GM13977 (cell line): Measurements from ENCODE around the gene HCRTR1.

Experiments used
- DNase-seq: peaks from one replicate; pipeline ENCODE4 v3.0.0; 2012; ENCODE audit warnings: low spot score
- CTCF ChIP-seq: IDR thresholded peaks from 2 replicates; pipeline ENCODE4 v1.5.1; 2012; ENCODE audit warnings: mild to moderate bottlenecking, control low read depth; ENCODE audit not compliant: insufficient read depth; ENCODE audit errors: extremely low read depth, missing control alignments
- in situ Hi-C: fragments of 300-500 bp; cut with MboI; formaldehyde crosslinking; loops from one replicate; pipeline ENCODE4 v1.12.0; 2022; ENCODE audit warnings: low sequenced_read_pairs, low pct_unique_long_range_greater_than_20kb, mixed read lengths, inconsistent platforms; ENCODE audit not compliant: unreplicated experiment

Gene HCRTR1

DNA sequence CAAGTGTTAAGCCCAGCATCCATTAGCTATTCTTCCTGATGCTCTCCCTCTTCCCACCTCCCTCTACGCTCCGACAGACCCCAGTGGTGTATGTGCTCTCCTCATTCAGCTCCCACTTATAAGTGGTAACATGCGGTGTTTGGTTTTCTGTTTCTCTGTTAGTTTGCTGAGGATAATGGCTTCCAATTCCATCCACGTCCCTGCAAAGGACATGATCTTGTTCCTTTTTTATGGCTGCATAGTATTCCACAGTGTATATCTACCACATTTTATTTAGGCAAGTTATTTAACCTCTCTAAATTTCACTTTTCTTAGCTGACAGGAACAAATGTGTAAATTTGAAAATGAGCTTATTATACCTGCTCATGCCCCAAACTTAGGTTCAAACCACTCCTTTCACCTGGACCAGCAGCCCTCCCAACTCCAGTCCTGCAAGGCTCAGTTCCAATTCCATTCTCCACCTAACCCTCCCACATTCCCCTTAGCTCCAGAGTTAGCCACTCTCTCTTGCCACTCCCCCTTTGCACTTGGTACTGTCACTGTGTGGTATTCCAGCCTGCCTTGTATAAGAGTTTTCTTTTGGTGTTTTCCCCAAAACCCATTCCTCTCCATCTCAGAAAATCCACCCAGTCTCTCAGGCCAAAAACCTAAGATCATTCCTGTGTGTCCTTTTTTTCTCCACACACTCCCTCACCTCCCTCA lies 28.9 kb downstream of the HCRTR1 start:
- in situ Hi-C loops = no loop called here
- no peak for TF ChIP-seq CTCF
- DNase-seq = no peak

DNA sequence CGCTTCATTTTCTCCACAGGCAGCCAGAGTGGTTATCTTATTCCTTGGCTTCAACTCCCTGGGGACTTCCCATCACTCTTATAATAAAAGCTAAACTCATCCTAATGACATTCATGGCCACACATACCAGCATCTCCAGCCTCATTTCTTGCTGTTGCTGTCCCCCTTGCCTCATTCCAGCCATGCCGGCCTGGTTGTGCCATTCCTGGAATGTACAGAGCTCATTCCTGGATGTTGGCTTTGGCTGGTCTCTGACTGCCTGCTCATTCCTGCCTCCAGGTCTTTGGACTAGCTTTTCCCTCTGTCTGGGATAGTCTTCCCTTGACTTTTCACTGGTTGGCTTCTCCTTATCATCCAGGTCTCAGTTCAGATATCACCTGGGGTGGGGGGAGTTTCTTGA lies 29.6 kb downstream of the HCRTR1 start:
- DNase-seq = no peak
- in situ Hi-C loops = no loop called here
- TF ChIP-seq CTCF = no peak

- no peak for TF ChIP-seq CTCF
- DNase-seq = no peak
- in situ Hi-C loops = no loop called here
Observed at GRCh38 chr1:31648190-31648589, 30.7 kb downstream of the HCRTR1 start.

- in situ Hi-C loops = no loop called here
- no peak for DNase-seq
- no peak for TF ChIP-seq CTCF
Observed at GRCh38 chr1:31648641-31649357, 31.3 kb downstream of the HCRTR1 start.

- in situ Hi-C loops = loop anchor here (25.0 kb wide), 3 partner anchors 312 to 762 kb away; partner anchors contain the start of gene TMEM39B
- no peak for TF ChIP-seq CTCF
- DNase-seq = no peak
Observed at GRCh38 chr1:31650161-31651088, 32.9 kb downstream of the HCRTR1 start.

- DNase-seq = no peak
- in situ Hi-C loops = loop anchor here (25.0 kb wide), 3 partner anchors 311 to 761 kb away; partner anchors contain the start of gene TMEM39B
- no peak for TF ChIP-seq CTCF
Observed at GRCh38 chr1:31651089-31651420, 33.6 kb downstream of the HCRTR1 start.
